Mesodermal cell (in vitro differentiated cells): ENCODE data around the gene ESD.

Source experiments
- H3K27ac ChIP-seq: 2 replicates; pipeline ENCODE4 v1.7.0; 2013; ENCODE audit warnings: mild to moderate bottlenecking, low read depth, low read length, moderate library complexity; ENCODE audit not compliant: severe bottlenecking
- H3K36me3 ChIP-seq: 2 replicates; pipeline ENCODE4 v1.7.1; 2013; ENCODE audit warnings: mild to moderate bottlenecking, low read length, moderate library complexity; ENCODE audit not compliant: control insufficient read depth, insufficient read depth
- H3K4me1 ChIP-seq: one replicate; pipeline ENCODE4 v1.7.1; 2013; ENCODE audit warnings: mild to moderate bottlenecking, low read length; ENCODE audit not compliant: insufficient read depth, control insufficient read depth, poor library complexity, severe bottlenecking
- H3K4me3 ChIP-seq: 2 replicates; pipeline ENCODE4 v1.7.0; 2013; ENCODE audit warnings: low read length, control low read depth, mild to moderate bottlenecking; ENCODE audit not compliant: insufficient read depth, poor library complexity, severe bottlenecking; ENCODE audit errors: extremely low read depth
- H3K9me3 ChIP-seq: 2 replicates; pipeline ENCODE4 v1.7.1; 2013; ENCODE audit warnings: mild to moderate bottlenecking, low read length, moderate library complexity; ENCODE audit not compliant: control insufficient read depth
- WGBS, 2 experiments: methylation state at CpG; one replicate each; pipeline ENCODE4 v1.1.5; 2013; ENCODE audit warnings: missing lambda C conversion rate in 2 of 2; ENCODE audit not compliant: insufficient coverage in 2 of 2; 5-methylcytosine and 5-hydroxymethylcytosine counted together

The ESD gene

DNA sequence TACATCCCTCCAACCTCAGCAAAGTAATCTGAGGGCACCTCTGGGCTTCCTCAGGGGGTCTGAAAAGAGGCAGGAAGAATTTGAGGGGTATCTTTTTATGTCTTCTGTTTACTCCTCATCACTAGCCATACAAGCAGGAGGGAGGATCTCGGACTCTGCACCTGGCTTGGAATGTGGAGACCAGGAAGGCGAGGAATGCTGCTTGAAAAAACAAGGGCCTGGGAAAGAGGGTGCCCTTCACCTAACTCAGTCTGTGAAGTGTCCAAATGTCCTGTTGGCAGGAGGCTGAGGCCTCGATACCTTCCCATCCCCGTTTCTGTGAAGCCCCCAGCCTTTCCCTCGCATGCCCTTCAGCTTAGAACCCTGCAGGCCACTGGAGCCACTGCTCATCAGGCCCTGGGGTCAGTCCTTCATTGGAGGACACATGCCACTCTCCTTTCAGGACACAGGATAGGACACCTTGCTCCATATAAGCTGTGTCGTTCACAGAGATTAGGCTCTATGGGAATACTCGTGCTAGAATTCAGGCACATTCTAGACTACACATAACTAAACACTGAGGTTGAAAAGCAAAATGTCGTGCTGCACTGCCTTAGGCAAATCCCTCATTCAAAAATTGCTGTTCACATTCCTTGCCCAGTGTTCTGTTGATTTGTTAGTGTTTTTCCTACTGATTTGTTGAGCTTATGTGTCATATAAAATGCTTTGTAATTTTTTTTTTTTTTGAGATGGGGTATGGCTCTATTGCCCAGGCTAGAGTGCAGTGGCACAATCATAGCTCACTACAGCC lies 49.7 kb downstream of the ESD start:
- Histone ChIP-seq H3K4me1 (no peaks in the 10 kb centered on the region), H3K27ac (no peak overlapping the region), H3K9me3 (peaks cover 5% of the 10 kb centered on the region), H3K36me3 (peaks cover 86% of the 10 kb centered on the region), H3K4me3 (no peak overlapping the region)
- WGBS, 2 experiments = 89 to 96% methylated on average over 7 of the region's 8 CpGs

GRCh38 chr13:46745706-46746105 lies 51.3 kb downstream of the ESD start:
- 56 to 68% methylated on average over 1 to 2 of the region's 4 CpGs for WGBS, 2 experiments
- H3K36me3 ChIP-seq = peaks cover 93% of the 10 kb centered on the region

GRCh38 chr13:46745062-46745461 lies 51.9 kb downstream of the ESD start:
- H3K9me3 ChIP-seq = peaks cover 5% of the 10 kb centered on the region
- H3K36me3 ChIP-seq = peaks cover 91% of the 10 kb centered on the region
- no peak overlapping the region for H3K4me3 ChIP-seq
- 93 to 98% methylated on average over 4 of the region's 4 CpGs for WGBS, 2 experiments
- no peak overlapping the region for H3K27ac ChIP-seq
- no peaks in the 10 kb centered on the region for H3K4me1 ChIP-seq

More at GRCh38 chr13:46745706-46746105, 51.3 kb downstream of the ESD start:
- no peak overlapping the region for H3K4me3 ChIP-seq
- peaks cover 5% of the 10 kb centered on the region for H3K9me3 ChIP-seq
- H3K27ac ChIP-seq = no peak overlapping the region
- H3K4me1 ChIP-seq = no peaks in the 10 kb centered on the region

GRCh38 chr13:46743191-46743590 lies 53.8 kb downstream of the ESD start:
- Histone ChIP-seq H3K4me1 (no peaks in the 10 kb centered on the region), H3K4me3 (no peak overlapping the region), H3K27ac (no peak overlapping the region), H3K9me3 (peaks cover 5% of the 10 kb centered on the region), H3K36me3 (peaks cover 83% of the 10 kb centered on the region)
- WGBS, 2 experiments = 100% methylated on average over 1 of the region's 2 CpGs; no CpG with 5 or more reads in 1 of the 2 experiments

DNA sequence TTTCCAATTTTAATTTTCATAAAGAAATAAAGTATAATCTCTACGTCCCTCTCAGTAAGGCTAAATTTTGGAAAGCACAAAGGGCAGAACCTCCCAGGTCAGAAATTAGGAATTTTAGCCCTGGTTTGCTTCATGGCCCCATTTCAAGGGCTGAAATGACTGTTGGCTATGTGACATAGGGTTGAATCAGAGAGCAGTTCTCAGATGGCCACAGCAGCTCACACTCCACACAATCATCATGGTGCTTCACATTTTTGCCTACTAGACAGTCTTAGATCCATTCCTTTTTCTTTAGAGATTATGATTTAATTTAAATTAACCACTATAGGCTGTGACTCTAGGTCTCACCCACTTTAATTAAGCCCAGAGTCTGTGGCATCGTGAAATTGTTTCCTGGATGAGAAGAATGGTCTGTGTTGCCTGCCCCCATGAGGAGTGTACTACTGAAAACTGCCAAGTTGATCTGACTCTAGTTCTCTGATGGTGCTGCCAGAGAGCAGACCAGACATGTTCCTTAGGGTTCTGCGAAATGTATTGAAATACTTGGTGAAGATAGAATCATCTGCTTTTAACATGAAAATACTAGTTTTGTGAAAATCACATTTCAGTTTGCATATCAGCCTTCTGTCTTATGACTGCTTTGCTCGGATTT lies 57.4 kb downstream of the ESD start:
- Histone ChIP-seq H3K4me1 (no peaks in the 10 kb centered on the region), H3K27ac (no peak overlapping the region), H3K9me3 (no peaks in the 10 kb centered on the region), H3K4me3 (no peak overlapping the region), H3K36me3 (peaks cover 65% of the 10 kb centered on the region)
- 90 to 93% methylated on average over 2 of the region's 4 CpGs for WGBS, 2 experiments

DNA sequence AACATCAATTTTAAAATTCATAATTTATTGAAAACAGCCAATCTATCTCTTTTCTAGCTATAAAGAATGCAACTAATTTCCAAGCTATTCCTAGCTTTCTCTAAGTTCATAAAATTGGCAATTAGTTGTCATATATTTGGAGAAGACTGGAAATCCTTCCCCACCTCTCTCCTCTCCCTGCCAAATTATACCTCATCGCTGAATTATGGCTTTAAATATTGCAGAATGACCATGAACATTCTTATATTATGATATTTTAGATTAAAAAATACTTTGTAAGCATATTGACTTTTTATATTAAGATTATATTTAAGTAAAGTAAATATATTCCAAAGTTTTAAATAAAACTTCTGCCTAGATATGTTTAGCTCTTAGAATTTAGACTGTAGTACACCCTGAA lies 58.2 kb downstream of the ESD start:
- Histone ChIP-seq H3K27ac (no peak overlapping the region), H3K4me1 (no peaks in the 10 kb centered on the region), H3K36me3 (peaks cover 62% of the 10 kb centered on the region), H3K4me3 (no peak overlapping the region), H3K9me3 (no peaks in the 10 kb centered on the region)
- no CpG with 5 or more reads among the region's 1 CpG for WGBS, 2 experiments

GRCh38 chr13:46738055-46738454 lies 58.9 kb downstream of the ESD start:
- Histone ChIP-seq H3K27ac (no peak overlapping the region), H3K4me1 (no peaks in the 10 kb centered on the region), H3K4me3 (no peak overlapping the region), H3K36me3 (peaks cover 57% of the 10 kb centered on the region), H3K9me3 (no peaks in the 10 kb centered on the region)
- WGBS, 2 experiments = no CpG with 5 or more reads among the region's 2 CpGs

GRCh38 chr13:46736541-46737310 lies 60.2 kb downstream of the ESD start:
- Histone ChIP-seq H3K9me3 (no peaks in the 10 kb centered on the region), H3K27ac (no peak overlapping the region), H3K36me3 (peaks cover 55% of the 10 kb centered on the region), H3K4me3 (no peak overlapping the region), H3K4me1 (no peaks in the 10 kb centered on the region)
- 100% methylated on average over 1 to 2 of the region's 2 CpGs for WGBS, 2 experiments

DNA sequence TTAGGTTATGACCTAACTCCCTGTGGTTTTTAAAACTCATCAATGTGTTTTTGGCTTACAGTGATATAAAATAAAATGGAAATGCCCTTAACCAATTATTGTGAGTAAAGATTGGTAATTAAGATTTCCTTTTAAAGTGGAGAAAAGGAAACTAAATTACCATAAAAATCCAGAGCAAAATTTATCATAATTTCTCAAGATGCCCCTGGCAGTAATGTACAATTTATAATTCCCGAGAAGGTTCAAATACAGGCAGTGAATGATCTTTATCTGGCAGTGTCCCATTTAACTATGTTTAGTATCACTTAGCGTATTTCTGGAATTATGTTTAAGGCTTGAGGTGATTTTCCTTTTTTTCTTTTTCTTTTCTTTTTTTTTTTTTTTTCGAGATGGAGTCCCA lies 61.5 kb downstream of the ESD start:
- no CpG with 5 or more reads among the region's 3 CpGs for WGBS, 2 experiments

GRCh38 chr13:46731535-46731934 lies 65.4 kb downstream of the ESD start:
- Histone ChIP-seq H3K27ac (no peak overlapping the region), H3K4me3 (no peak overlapping the region), H3K9me3 (no peaks in the 10 kb centered on the region), H3K4me1 (no peaks in the 10 kb centered on the region), H3K36me3 (peaks cover 73% of the 10 kb centered on the region)
- 98 to 100% methylated on average over 2 to 6 of the region's 6 CpGs for WGBS, 2 experiments

More for the DNA sequence above, 61.5 kb downstream of the ESD start:
- H3K4me1 ChIP-seq = no peaks in the 10 kb centered on the region
- peaks cover 53% of the 10 kb centered on the region for H3K36me3 ChIP-seq
- H3K9me3 ChIP-seq = no peaks in the 10 kb centered on the region
- no peak overlapping the region for H3K4me3 ChIP-seq
- no peak overlapping the region for H3K27ac ChIP-seq
